HFF-Myc (cell line): ENCODE results near the gene DEK.
A peak's percentile ranks its signal among the peaks of the same experiment; 100 is the strongest.
"Not testable (repeated sequence)": the region's sequence is repeated elsewhere in the genome, so short reads cannot be mapped to it uniquely, and the experiment has no call there.

Experiments
- DNase-seq: peaks from one replicate; pipeline ENCODE4 v3.0.0-alpha.2; 2011; ENCODE audit warnings: low read depth; ENCODE audit errors: extremely low read depth
- H3K4me3 ChIP-seq: replicated peaks from 2 replicates; pipeline ENCODE4 v1.5.1; 2011; ENCODE audit warnings: low read depth, mild to moderate bottlenecking, control low read depth, low read length
- CTCF ChIP-seq: IDR thresholded peaks from 2 replicates; pipeline ENCODE4 v1.5.1; 2012; ENCODE audit warnings: mild to moderate bottlenecking, low read depth, low read length, control low read depth; ENCODE audit errors: missing control alignments

Gene DEK

GRCh38 chr6:18264219-18264922, at the start of gene DEK:
Gene DEK (minus strand): TSS chr6:18264530. CDS start chr6:18263987, 543 bp downstream.
- H3K4me3 ChIP-seq: peak within 1 kb of the TSS; percentile 95
- TF ChIP-seq CTCF: peak; percentile 19
- DNase-seq: peak; percentile 47

GRCh38 chr6:18312368-18312767, 48.0 kb upstream of the DEK start:
- TF ChIP-seq CTCF: no peak
- H3K4me3 ChIP-seq: no peak overlapping the region
- DNase-seq: no peak

DNA sequence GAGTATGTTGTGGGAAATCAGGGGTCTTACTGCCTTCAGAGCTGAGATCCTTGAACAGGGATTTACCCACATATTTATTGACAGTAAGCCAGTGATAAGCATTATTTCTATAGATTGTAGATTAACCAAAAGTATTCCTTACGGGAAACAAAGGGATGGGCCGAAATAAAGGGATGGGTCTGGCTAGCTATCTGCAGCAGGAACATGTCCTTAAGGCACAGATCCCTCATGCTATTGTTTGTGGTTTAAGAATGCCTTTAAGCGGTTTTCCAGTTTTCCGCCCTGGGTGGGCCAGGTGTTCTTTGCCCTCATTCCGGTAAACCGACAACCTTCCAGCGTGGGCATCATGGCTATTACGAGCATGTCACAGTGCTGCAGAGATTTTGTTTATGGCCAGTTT, 45.7 kb upstream of the DEK start:
- not testable (repeated sequence) for H3K4me3 ChIP-seq, DNase-seq

- no peak for DNase-seq
- TF ChIP-seq CTCF: no peak
- no peak overlapping the region for H3K4me3 ChIP-seq
These were observed 44.7 kb upstream of the DEK start for GRCh38 chr6:18309046-18309445.

DNA sequence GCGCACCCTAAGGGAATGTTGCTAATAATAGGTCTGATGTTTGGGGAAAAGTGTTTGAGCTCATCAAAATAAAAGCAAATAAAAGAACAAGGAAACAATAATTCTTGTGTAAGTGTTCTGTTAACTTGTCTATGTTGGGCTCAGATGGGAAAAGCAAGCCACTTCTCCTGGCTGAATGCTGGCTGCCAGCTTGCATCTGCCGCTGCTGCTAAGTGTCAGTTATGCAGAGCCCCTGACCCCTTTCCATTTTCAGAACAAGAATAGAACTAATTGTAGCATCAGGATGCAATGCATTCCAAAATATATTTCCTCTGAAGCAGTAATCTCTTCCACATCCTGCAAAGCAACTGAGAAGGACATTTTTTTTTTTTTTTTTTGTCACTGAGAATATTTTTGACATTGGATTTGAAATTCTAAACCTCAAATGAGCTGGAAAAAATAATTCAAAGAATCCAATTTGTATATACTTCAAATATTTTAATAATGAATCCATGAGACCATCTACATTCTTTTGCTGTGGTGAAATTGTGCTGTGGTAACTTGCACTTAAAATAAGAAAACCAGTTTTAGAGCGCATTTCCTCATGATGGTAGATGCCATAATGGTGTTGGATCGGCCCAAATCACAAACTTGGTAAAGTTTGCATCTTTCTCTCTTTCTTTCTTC, 43.9 kb upstream of the DEK start:
- DNase-seq: no peak
- H3K4me3 ChIP-seq: no peak overlapping the region
- no peak for TF ChIP-seq CTCF

DNA sequence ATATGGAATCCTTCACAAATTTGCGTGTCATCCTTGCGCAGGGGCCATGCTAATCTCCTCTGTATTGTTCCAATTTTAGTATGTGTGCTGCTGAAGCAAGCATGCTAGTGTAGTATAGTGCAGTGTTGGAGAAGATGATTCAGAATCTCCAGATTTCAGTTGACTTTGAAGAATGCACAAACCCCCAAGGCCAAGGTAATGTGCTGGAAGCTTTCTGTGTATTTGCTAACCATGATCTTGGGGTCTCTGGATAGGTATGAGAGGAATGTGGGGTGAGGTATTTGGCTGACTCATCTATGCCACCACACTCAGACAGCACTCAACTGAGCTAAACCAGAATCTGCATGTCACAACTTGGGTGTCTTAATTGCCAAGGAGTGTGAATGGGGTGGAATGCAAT, 42.6 kb upstream of the DEK start:
- no peak overlapping the region for H3K4me3 ChIP-seq
- no peak for DNase-seq
- TF ChIP-seq CTCF: no peak

- DNase-seq: no peak
- TF ChIP-seq CTCF: no peak
- no peak overlapping the region for H3K4me3 ChIP-seq
These were observed 38.5 kb upstream of the DEK start for GRCh38 chr6:18302561-18303439.
